Esophagus muscularis mucosa (tissue), 4 donors: ENCODE measurements around the gene ZNF91. TPM values are rescaled to one million over a fixed set of nuclear protein-coding genes. Genes with fewer than 3 reads are reported as not detected.
"Not testable (repeated sequence)": the region's sequence is repeated elsewhere in the genome, so short reads cannot be mapped to it uniquely, and the experiment has no call there.

Experiments used
- DNase-seq: peaks from one replicate; pipeline ENCODE4 v3.0.0-alpha.2; 2017; ENCODE audit errors: extremely low spot score
- H3K27ac ChIP-seq, 4 donors: fragments of 200-600 bp; sonication (generic); replicated peaks in 1 of 4; 1 replicate in 3 of 4; 2 replicates in 1 of 4; pipeline ENCODE4 v1.5.1; 2016 to 2019; ENCODE audit warnings: mild to moderate bottlenecking in 1 of 4
- H3K27me3 ChIP-seq, 4 donors: fragments of 200-600 bp; sonication (generic); one replicate each; pipeline versions ENCODE4 v1.5.1 to v1.6.0; 2016 to 2019
- H3K36me3 ChIP-seq, 4 donors: fragments of 200-600 bp; sonication (generic); one replicate each; pipeline ENCODE4 v1.5.1; 2016 to 2019
- H3K4me1 ChIP-seq, 4 donors: fragments of 200-600 bp; sonication (generic); one replicate each; pipeline ENCODE4 v1.5.1; 2016 to 2019
- H3K4me3 ChIP-seq, 4 donors: fragments of 200-600 bp; sonication (generic); 1 replicate in 2 of 4; 2 replicates in 2 of 4; pipeline ENCODE4 v1.5.1; 2016 to 2019; ENCODE audit warnings: mild to moderate bottlenecking in 4 of 4, moderate library complexity in 1 of 4
- H3K9me3 ChIP-seq, 4 donors: fragments of 200-600 bp; sonication (generic); 1 replicate in 3 of 4; 2 replicates in 1 of 4; pipeline ENCODE4 v1.5.1; 2016 to 2019
- CTCF ChIP-seq, 3 experiments: fragments of 200-600 bp in 2 of 3; fragments of 450-650 bp in 1 of 3; sonication (generic) in 2 of 3; IDR thresholded peaks; one replicate each; pipeline ENCODE4 v1.5.1; 2017 to 2019; ENCODE audit warnings: antibody characterized with exemption in 3 of 3, mild to moderate bottlenecking in 2 of 3, moderate library complexity in 1 of 3
- EP300 ChIP-seq: sonication (generic); formaldehyde crosslinking; IDR thresholded peaks from one replicate; pipeline ENCODE4 v1.6.1; 2017; ENCODE audit warnings: antibody characterized with exemption
- POLR2A ChIP-seq: fragments of 450-650 bp; IDR thresholded peaks from one replicate; pipeline ENCODE4 v1.6.1; 2017; ENCODE audit warnings: antibody characterized with exemption, moderate library complexity, mild to moderate bottlenecking, low read depth
- POLR2AphosphoS5 ChIP-seq, 2 donors: sonication (generic); formaldehyde crosslinking; IDR thresholded peaks; one replicate each; pipeline ENCODE4 v1.6.1; 2017; ENCODE audit warnings: antibody characterized with exemption in 2 of 2
- WGBS: methylation state at CpG from one replicate; pipeline ENCODE4 v1.1.5; 2018; 5-methylcytosine and 5-hydroxymethylcytosine counted together
- intact Hi-C: fragments of 100-400 bp; cut with DNase I; formaldehyde crosslinking; loops from one replicate; pipeline ENCODE4 v1.15.1; 2023
- total RNA-seq, 4 donors: library from RNA; depleted of rRNA; stranded (reverse); fragments of >200 nt; gene quantifications; one replicate each; pipeline versions ENCODE4 v1.1.0 to v1.2.1, GENCODE V29; 2016

Gene ZNF91
- total RNA-seq, 4 donors from 2014 or later = 25.5 to 34.1 (median 30.4) TPM

GRCh38 chr19:23377276-23377675 is 18.0 kb downstream of the ZNF91 start:
- no peak for DNase-seq
- Histone ChIP-seq H3K4me3 (no peak overlapping the region), H3K27me3 (no peaks in the 10 kb centered on the region), H3K4me1 (peaks cover 38 to 47% (median 44%) of the 10 kb centered on the region in 4 donors), H3K36me3 (peaks cover 14 to 35% (median 24%) of the 10 kb centered on the region in 4 donors), H3K27ac (no peak overlapping the region), H3K9me3 (peaks cover 0 to 3% (median 0%) of the 10 kb centered on the region in 4 donors)
- intact Hi-C loops = no loop called here
- TF ChIP-seq POLR2AphosphoS5 (IDR thresholded peaks at IDR 0.05) (no peak), POLR2A (no peak), CTCF (IDR thresholded peaks at IDR 0.05) (no peak), EP300 (no peak)

- 94% methylated on average over 4 of the region's 4 CpGs for WGBS
- Histone ChIP-seq H3K36me3 (peaks cover 44 to 78% (median 59%) of the 10 kb centered on the region in 4 donors), H3K9me3 (peaks cover 0 to 67% (median 52%) of the 10 kb centered on the region in 4 donors), H3K4me1 (no peaks in the 10 kb centered on the region), H3K27ac (no peak overlapping the region), H3K4me3 (no peak overlapping the region), H3K27me3 (no peaks in the 10 kb centered on the region)
- no peak for DNase-seq
- TF ChIP-seq POLR2A = no peak
- no peak for TF ChIP-seq EP300
- no peak for TF ChIP-seq CTCF (IDR thresholded peaks at IDR 0.05)
- TF ChIP-seq POLR2AphosphoS5 (IDR thresholded peaks at IDR 0.05) = no peak
- intact Hi-C loops = no loop called here
Observed at GRCh38 chr19:23366437-23366836, 28.8 kb downstream of the ZNF91 start.

- H3K27ac ChIP-seq, H3K27me3 ChIP-seq, H3K4me1 ChIP-seq, H3K4me3 ChIP-seq, intact Hi-C loops, DNase-seq: not testable (repeated sequence)
- WGBS = 98% methylated on average over 17 of the region's 18 CpGs
- Histone ChIP-seq H3K36me3 (peaks cover 43 to 78% (median 57%) of the 10 kb centered on the region in 4 donors), H3K9me3 (peaks cover 0 to 71% (median 56%) of the 10 kb centered on the region in 4 donors)
Observed at GRCh38 chr19:23366031-23366430, 29.2 kb downstream of the ZNF91 start.

- intact Hi-C loops = no loop called here
- no peaks in the 10 kb centered on the region for H3K4me1 ChIP-seq
Observed at GRCh38 chr19:23365222-23365621, 30.0 kb downstream of the ZNF91 start.

GRCh38 chr19:23361843-23362242 is 33.4 kb downstream of the ZNF91 start:
- 100% methylated on average over 1 of the region's 1 CpG for WGBS
- Histone ChIP-seq H3K9me3 (peaks cover 0 to 86% (median 81%) of the 10 kb centered on the region in 4 donors), H3K36me3 (peaks cover 30 to 58% (median 35%) of the 10 kb centered on the region in 4 donors)
- DNase-seq, H3K27ac ChIP-seq, H3K27me3 ChIP-seq, H3K4me1 ChIP-seq, H3K4me3 ChIP-seq, intact Hi-C loops: not testable (repeated sequence)

More at GRCh38 chr19:23365222-23365621, 30.0 kb downstream of the ZNF91 start:
- DNase-seq = no peak
- Histone ChIP-seq H3K9me3 (peaks cover 0 to 77% (median 63%) of the 10 kb centered on the region in 4 donors), H3K36me3 (peaks cover 35 to 72% (median 51%) of the 10 kb centered on the region in 4 donors), H3K4me3 (no peak overlapping the region), H3K27me3 (no peaks in the 10 kb centered on the region), H3K27ac (no peak overlapping the region)
- TF ChIP-seq POLR2A = no peak
- TF ChIP-seq POLR2AphosphoS5 (IDR thresholded peaks at IDR 0.05) = no peak
- TF ChIP-seq CTCF (IDR thresholded peaks at IDR 0.05) = no peak
- TF ChIP-seq EP300 = no peak
- 97% methylated on average over 3 of the region's 3 CpGs for WGBS

- intact Hi-C loops = no loop called here
- 96% methylated on average over 4 of the region's 4 CpGs for WGBS
Observed at GRCh38 chr19:23351806-23352205, 43.5 kb downstream of the ZNF91 start.

More at GRCh38 chr19:23351806-23352205, 43.5 kb downstream of the ZNF91 start:
- Histone ChIP-seq H3K4me3 (no peak overlapping the region), H3K36me3 (peaks cover 9 to 39% (median 24%) of the 10 kb centered on the region in 4 donors), H3K4me1 (no peaks in the 10 kb centered on the region), H3K9me3 (peaks cover 9 to 95% (median 85%) of the 10 kb centered on the region in 4 donors), H3K27me3 (no peaks in the 10 kb centered on the region), H3K27ac (no peak overlapping the region)
- DNase-seq = no peak
- TF ChIP-seq EP300 = no peak
- no peak for TF ChIP-seq CTCF (IDR thresholded peaks at IDR 0.05)
- TF ChIP-seq POLR2A = no peak
